WTC11 (cell line): ENCODE results near the gene GTF3C1.

Experiments
- CBFB ChIP-seq: sonication (generic); formaldehyde crosslinking; IDR thresholded peaks from 2 replicates; pipeline ENCODE4 v1.8.1; 2022; ENCODE audit warnings: mild to moderate bottlenecking, low read depth, missing genetic modification reagents
- NR2C2 ChIP-seq: sonication (generic); formaldehyde crosslinking; IDR thresholded peaks from 2 replicates; pipeline ENCODE4 v1.8.0; 2022; ENCODE audit warnings: mild to moderate bottlenecking, missing genetic modification reagents
- TF ChIP-seq, protein P1 (sequence below): fragments of 200-600 bp; IDR thresholded peaks from 2 replicates; pipeline ENCODE4 v1.8.0; 2022; ENCODE audit warnings: antibody characterized with exemption
- TF ChIP-seq, protein P2 (sequence below): sonication (generic); formaldehyde crosslinking; IDR thresholded peaks from 2 replicates; pipeline ENCODE4 v1.8.0; 2022; ENCODE audit warnings: mild to moderate bottlenecking, missing genetic modification reagents

- TF ChIP-seq CBFB (CRISPR knock-in tag) (no peak), NR2C2 (CRISPR knock-in tag) (no peak)
- TF ChIP-seq, protein P1, sequence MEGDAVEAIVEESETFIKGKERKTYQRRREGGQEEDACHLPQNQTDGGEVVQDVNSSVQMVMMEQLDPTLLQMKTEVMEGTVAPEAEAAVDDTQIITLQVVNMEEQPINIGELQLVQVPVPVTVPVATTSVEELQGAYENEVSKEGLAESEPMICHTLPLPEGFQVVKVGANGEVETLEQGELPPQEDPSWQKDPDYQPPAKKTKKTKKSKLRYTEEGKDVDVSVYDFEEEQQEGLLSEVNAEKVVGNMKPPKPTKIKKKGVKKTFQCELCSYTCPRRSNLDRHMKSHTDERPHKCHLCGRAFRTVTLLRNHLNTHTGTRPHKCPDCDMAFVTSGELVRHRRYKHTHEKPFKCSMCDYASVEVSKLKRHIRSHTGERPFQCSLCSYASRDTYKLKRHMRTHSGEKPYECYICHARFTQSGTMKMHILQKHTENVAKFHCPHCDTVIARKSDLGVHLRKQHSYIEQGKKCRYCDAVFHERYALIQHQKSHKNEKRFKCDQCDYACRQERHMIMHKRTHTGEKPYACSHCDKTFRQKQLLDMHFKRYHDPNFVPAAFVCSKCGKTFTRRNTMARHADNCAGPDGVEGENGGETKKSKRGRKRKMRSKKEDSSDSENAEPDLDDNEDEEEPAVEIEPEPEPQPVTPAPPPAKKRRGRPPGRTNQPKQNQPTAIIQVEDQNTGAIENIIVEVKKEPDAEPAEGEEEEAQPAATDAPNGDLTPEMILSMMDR, result no peak
- TF ChIP-seq, protein P2, sequence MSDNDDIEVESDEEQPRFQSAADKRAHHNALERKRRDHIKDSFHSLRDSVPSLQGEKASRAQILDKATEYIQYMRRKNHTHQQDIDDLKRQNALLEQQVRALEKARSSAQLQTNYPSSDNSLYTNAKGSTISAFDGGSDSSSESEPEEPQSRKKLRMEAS (CRISPR knock-in tag), result no peak
These were observed 29.6 kb upstream of the GTF3C1 start for GRCh38 chr16:27579087-27579980.
